Loucy (cell line): Measurements from ENCODE around the gene HTN3.
"Not testable (repeated sequence)": the region's sequence is repeated elsewhere in the genome, so short reads cannot be mapped to it uniquely, and the experiment has no call there.

ENCODE experiments used
- H2AFZ ChIP-seq: fragments of 200-600 bp; sonication (generic); 2 replicates; pipeline ENCODE4 v1.6.0; 2016; ENCODE audit warnings: antibody characterized with exemption, mild to moderate bottlenecking, low read length, moderate library complexity
- H3F3A ChIP-seq: fragments of 200-600 bp; 2 replicates; pipeline ENCODE4 v1.6.0; 2016; ENCODE audit warnings: antibody characterized with exemption, low read depth, mild to moderate bottlenecking
- H3K27me3 ChIP-seq: fragments of 200-600 bp; sonication (generic); 2 replicates; pipeline ENCODE4 v1.6.1; 2014; ENCODE audit warnings: low read length, mild to moderate bottlenecking; ENCODE audit not compliant: insufficient read depth, poor library complexity, severe bottlenecking
- H3K36me3 ChIP-seq: fragments of 200-600 bp; sonication (generic); 2 replicates; pipeline ENCODE4 v1.6.1; 2016; ENCODE audit warnings: low read length; ENCODE audit not compliant: insufficient read depth
- H3K4me1 ChIP-seq: fragments of 200-600 bp; sonication (generic); 2 replicates; pipeline ENCODE4 v1.5.1; 2014; ENCODE audit warnings: low read length, mild to moderate bottlenecking; ENCODE audit not compliant: insufficient read depth, poor library complexity, severe bottlenecking
- H3K4me2 ChIP-seq: fragments of 200-600 bp; sonication (generic); 2 replicates; pipeline ENCODE4 v1.6.0; 2014; ENCODE audit warnings: antibody characterized with exemption, low read length, low read depth, mild to moderate bottlenecking; ENCODE audit not compliant: poor library complexity, severe bottlenecking
- H3K4me3 ChIP-seq: fragments of 200-600 bp; sonication (generic); 2 replicates; pipeline ENCODE4 v1.5.1; 2014; ENCODE audit warnings: low read length, mild to moderate bottlenecking, mixed read lengths; ENCODE audit not compliant: poor library complexity, severe bottlenecking
- H3K79me2 ChIP-seq: fragments of 200-600 bp; sonication (generic); 2 replicates; pipeline ENCODE4 v1.6.1; 2014; ENCODE audit warnings: low read length; ENCODE audit not compliant: insufficient read depth
- H3K9ac ChIP-seq: fragments of 200-600 bp; sonication (generic); 2 replicates; pipeline ENCODE4 v1.6.0; 2014; ENCODE audit warnings: mild to moderate bottlenecking, low read depth, low read length, moderate library complexity; ENCODE audit not compliant: poor library complexity, severe bottlenecking
- H3K9me2 ChIP-seq: fragments of 200-600 bp; sonication (generic); replicated peaks from 2 replicates; pipeline ENCODE4 v1.6.1; 2016; ENCODE audit warnings: low read depth, low read length, mixed read lengths
- H3K9me3 ChIP-seq: fragments of 200-600 bp; sonication (generic); 2 replicates; pipeline ENCODE4 v1.6.1; 2014; ENCODE audit warnings: mild to moderate bottlenecking, antibody characterized with exemption, low read length, low read depth; ENCODE audit not compliant: insufficient read depth
- H4K20me1 ChIP-seq: fragments of 200-600 bp; sonication (generic); 2 replicates; pipeline ENCODE4 v1.6.0; 2014; ENCODE audit warnings: antibody characterized with exemption, low read length, mild to moderate bottlenecking; ENCODE audit not compliant: insufficient read depth, poor library complexity, severe bottlenecking
- CTCF ChIP-seq: fragments of 200-600 bp; sonication (generic); conservative IDR thresholded peaks from 2 replicates; pipeline ENCODE4 v1.5.1; 2014; ENCODE audit warnings: mild to moderate bottlenecking, antibody characterized with exemption, low read length
- EZH2phosphoT487 ChIP-seq: fragments of 200-600 bp; IDR thresholded peaks from 2 replicates; pipeline ENCODE4 v1.6.1; 2018; ENCODE audit warnings: antibody characterized with exemption, mild to moderate bottlenecking, moderate library complexity, borderline replicate concordance

Gene HTN3

GRCh38 chr4:70041652-70042286, 13.5 kb downstream of the HTN3 start:
- H4K20me1 ChIP-seq = no peaks in the 10 kb centered on the region
- no peaks in the 10 kb centered on the region for H3K9me2 ChIP-seq
- H3K9ac ChIP-seq = no peak overlapping the region
- no peaks in the 10 kb centered on the region for H3K9me3 ChIP-seq
- H3K4me1 ChIP-seq = no peaks in the 10 kb centered on the region
- no peak for TF ChIP-seq EZH2phosphoT487
- TF ChIP-seq CTCF = no peak
- H3F3A ChIP-seq = no peaks in the 10 kb centered on the region
- no peaks in the 10 kb centered on the region for H3K36me3 ChIP-seq
- no peak overlapping the region for H3K4me3 ChIP-seq
- no peaks in the 10 kb centered on the region for H3K79me2 ChIP-seq
- H3K4me2 ChIP-seq = no peak overlapping the region
- no peaks in the 10 kb centered on the region for H3K27me3 ChIP-seq
- H2AFZ ChIP-seq = no peak overlapping the region

GRCh38 chr4:70050138-70050537, 21.9 kb downstream of the HTN3 start, which contains the start of gene HTN1:
TSS of gene HTN1 (plus strand) at chr4:70050438. CDS start at chr4:70053077, 2,639 bp downstream.
- not testable (repeated sequence) for H3K9me3 ChIP-seq, H3K4me1 ChIP-seq, H3K79me2 ChIP-seq, H2AFZ ChIP-seq, H3F3A ChIP-seq, H3K4me2 ChIP-seq, H3K27me3 ChIP-seq, H3K9me2 ChIP-seq, H3K36me3 ChIP-seq, H3K9ac ChIP-seq, H3K4me3 ChIP-seq, H4K20me1 ChIP-seq

GRCh38 chr4:70056534-70056933, 28.3 kb downstream of the HTN3 start:
- not testable (repeated sequence) for H3K27me3 ChIP-seq, H3K9me3 ChIP-seq, H3K4me1 ChIP-seq, H3K79me2 ChIP-seq, H4K20me1 ChIP-seq, H3F3A ChIP-seq, H3K4me2 ChIP-seq, H3K9me2 ChIP-seq, H3K36me3 ChIP-seq, H2AFZ ChIP-seq, H3K9ac ChIP-seq, H3K4me3 ChIP-seq

- H4K20me1 ChIP-seq = no peaks in the 10 kb centered on the region
- TF ChIP-seq CTCF = no peak
- no peak for TF ChIP-seq EZH2phosphoT487
- no peak overlapping the region for H3K4me2 ChIP-seq
- H3F3A ChIP-seq = no peaks in the 10 kb centered on the region
- H3K36me3 ChIP-seq = no peaks in the 10 kb centered on the region
- H3K9ac ChIP-seq = no peak overlapping the region
- H3K27me3 ChIP-seq = no peaks in the 10 kb centered on the region
- no peaks in the 10 kb centered on the region for H3K79me2 ChIP-seq
- H2AFZ ChIP-seq = no peak overlapping the region
- no peak overlapping the region for H3K4me3 ChIP-seq
- H3K9me3 ChIP-seq = no peaks in the 10 kb centered on the region
- no peaks in the 10 kb centered on the region for H3K4me1 ChIP-seq
- H3K9me2 ChIP-seq = no peaks in the 10 kb centered on the region
Observed at GRCh38 chr4:70057651-70058050, 29.4 kb downstream of the HTN3 start.
